Gastroesophageal sphincter (tissue), 3 donors: ENCODE data around the gene MAP4K4.

ENCODE experiments used
- CTCF ChIP-seq, 4 experiments: fragments of 200-600 bp in 2 of 4; fragments of 450-650 bp in 2 of 4; sonication (generic) in 1 of 4; IDR thresholded peaks; one replicate each; pipeline ENCODE4 v1.5.1; 2017 to 2019; ENCODE audit warnings: antibody characterized with exemption in 4 of 4, mild to moderate bottlenecking in 2 of 4, moderate library complexity in 2 of 4
- POLR2AphosphoS5 ChIP-seq: sonication (generic); formaldehyde crosslinking; IDR thresholded peaks from one replicate; pipeline ENCODE4 v1.6.1; 2017; ENCODE audit warnings: antibody characterized with exemption

- TF ChIP-seq CTCF (IDR thresholded peaks at IDR 0.05), result no peak
- TF ChIP-seq POLR2AphosphoS5, result no peak
Observed at GRCh38 chr2:101679801-101680487, 17.6 kb upstream of the MAP4K4 start.
